ENCODE measurements around the gene NAALAD2. TPM values are rescaled to one million over a fixed set of nuclear protein-coding genes. Genes with fewer than 3 reads are reported as not detected.

The NAALAD2 gene
- total RNA-seq, 6 experiments from 2014 or later: 0.12 to 0.53 (median 0.19) TPM

- Mint-ChIP-seq H3K9me3 (no peaks in the 10 kb centered on the region), H3K27ac (no peak overlapping the region), H3K4me1 (ENCODE audit: low read depth) (no peaks in the 10 kb centered on the region), H3K4me3 (no peak overlapping the region), H3K36me3 (ENCODE audit: low read depth) (no peaks in the 10 kb centered on the region), H3K27me3 (ENCODE audit: insufficient read depth) (no peaks in the 10 kb centered on the region; the same call in 1 of the 2 replicates)
- no peak for DNase-seq
- TF ChIP-seq CTCF (IDR thresholded peaks at IDR 0.05): no peak
Measured at GRCh38 chr11:90178751-90179150, 44.3 kb downstream of the NAALAD2 start.

- H3K36me3 Mint-ChIP-seq (ENCODE audit: low read depth): no peaks in the 10 kb centered on the region
- H3K4me3 Mint-ChIP-seq: no peak overlapping the region
- TF ChIP-seq CTCF (IDR thresholded peaks at IDR 0.05): no peak
- H3K9me3 Mint-ChIP-seq: no peaks in the 10 kb centered on the region
- no peaks in the 10 kb centered on the region for H3K4me1 Mint-ChIP-seq (ENCODE audit: low read depth)
- no peak overlapping the region for H3K27ac Mint-ChIP-seq
- no peaks in the 10 kb centered on the region; the same call in 1 of the 2 replicates for H3K27me3 Mint-ChIP-seq (ENCODE audit: insufficient read depth)
- DNase-seq: no peak
Measured at GRCh38 chr11:90179923-90180322, 45.5 kb downstream of the NAALAD2 start.

- TF ChIP-seq CTCF (IDR thresholded peaks at IDR 0.05): no peak
- peaks cover 17% of the 10 kb centered on the region for H3K36me3 Mint-ChIP-seq (ENCODE audit: low read depth)
- H3K27ac Mint-ChIP-seq: no peak overlapping the region
- no peaks in the 10 kb centered on the region for H3K9me3 Mint-ChIP-seq
- H3K27me3 Mint-ChIP-seq (ENCODE audit: insufficient read depth): no peaks in the 10 kb centered on the region
- H3K4me1 Mint-ChIP-seq (ENCODE audit: low read depth): no peaks in the 10 kb centered on the region
- no peak for DNase-seq
- no peak overlapping the region for H3K4me3 Mint-ChIP-seq
Measured at GRCh38 chr11:90187839-90188238, 53.4 kb downstream of the NAALAD2 start.

- H3K9me3 Mint-ChIP-seq: no peaks in the 10 kb centered on the region
- H3K36me3 Mint-ChIP-seq (ENCODE audit: low read depth): peaks cover 17% of the 10 kb centered on the region
- no peak for DNase-seq
- H3K4me1 Mint-ChIP-seq (ENCODE audit: low read depth): no peaks in the 10 kb centered on the region
- no peak for TF ChIP-seq CTCF (IDR thresholded peaks at IDR 0.05)
- H3K27me3 Mint-ChIP-seq (ENCODE audit: insufficient read depth): no peaks in the 10 kb centered on the region
- H3K4me3 Mint-ChIP-seq: no peak overlapping the region
- no peak overlapping the region for H3K27ac Mint-ChIP-seq
Measured at GRCh38 chr11:90189011-90189410, 54.5 kb downstream of the NAALAD2 start.

GRCh38 chr11:90192869-90193582 is 58.6 kb downstream of the NAALAD2 start:
- H3K27me3 Mint-ChIP-seq (ENCODE audit: insufficient read depth): no peaks in the 10 kb centered on the region
- no peaks in the 10 kb centered on the region for H3K9me3 Mint-ChIP-seq
- no peak overlapping the region for H3K4me3 Mint-ChIP-seq
- no peak for DNase-seq
- no peak overlapping the region for H3K27ac Mint-ChIP-seq
- no peaks in the 10 kb centered on the region for H3K4me1 Mint-ChIP-seq (ENCODE audit: low read depth)
- TF ChIP-seq CTCF (IDR thresholded peaks at IDR 0.05): no peak
- H3K36me3 Mint-ChIP-seq (ENCODE audit: low read depth): peaks cover 22% of the 10 kb centered on the region

Data from HFFc6 (cell line).